Measurements from ENCODE around the gene SH2D4B. TPM values are rescaled to one million over a fixed set of nuclear protein-coding genes. Genes with fewer than 3 reads are reported as not detected.

Gene SH2D4B
- total RNA-seq, 3 donors from 2014 or later (not counting 1 experiment from before 2014, with no cell fraction given) = 0.19 to 0.30 (median 0.27) TPM

DNA sequence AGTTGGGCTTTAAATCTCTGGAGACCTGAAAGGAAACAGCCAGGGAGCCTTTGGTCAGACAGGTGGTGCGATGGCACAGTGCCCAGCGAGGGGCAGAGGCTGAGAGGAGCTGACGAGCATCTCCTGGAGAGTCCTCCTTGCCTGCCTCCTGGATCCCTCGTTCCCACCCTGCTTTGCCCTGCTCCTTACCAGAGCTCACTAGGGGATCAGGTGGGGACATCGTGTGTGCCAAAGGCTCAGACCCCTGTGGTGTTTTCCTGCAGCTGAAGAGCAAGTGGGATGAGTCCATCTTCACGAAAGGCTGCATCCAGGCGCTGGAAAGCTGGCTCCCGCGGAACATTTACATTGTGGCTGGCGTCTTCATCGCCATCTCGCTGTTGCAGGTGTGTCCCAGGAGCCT, 21.8 kb upstream of the SH2D4B start:
- DNase-seq = no peak
- peak overlapping the region in 1 of 2 donors; percentile 79 for H3K27ac Mint-ChIP-seq
- H3K4me1 Mint-ChIP-seq = peaks cover 54 to 59% of the 10 kb centered on the region in 2 donors
- peaks cover 11% of the 10 kb centered on the region for H3K36me3 Mint-ChIP-seq
- Histone ChIP-seq H3K36me3 (ENCODE audit: control insufficient read depth, insufficient read depth, low read length) (peaks cover 93% of the 10 kb centered on the region), H3K4me1 (ENCODE audit: control insufficient read depth, insufficient read depth, low read length) (peaks cover 30% of the 10 kb centered on the region), H3K9me3 (ENCODE audit: control insufficient read depth, insufficient read depth, low read length) (no peaks in the 10 kb centered on the region), H3K4me3 (ENCODE audit: low read length) (no peak overlapping the region), H3K27ac (ENCODE audit: low read length) (no peak overlapping the region), H3K27me3 (ENCODE audit: control insufficient read depth, insufficient read depth, low read length) (no peaks in the 10 kb centered on the region)
- TF ChIP-seq, protein P1, sequence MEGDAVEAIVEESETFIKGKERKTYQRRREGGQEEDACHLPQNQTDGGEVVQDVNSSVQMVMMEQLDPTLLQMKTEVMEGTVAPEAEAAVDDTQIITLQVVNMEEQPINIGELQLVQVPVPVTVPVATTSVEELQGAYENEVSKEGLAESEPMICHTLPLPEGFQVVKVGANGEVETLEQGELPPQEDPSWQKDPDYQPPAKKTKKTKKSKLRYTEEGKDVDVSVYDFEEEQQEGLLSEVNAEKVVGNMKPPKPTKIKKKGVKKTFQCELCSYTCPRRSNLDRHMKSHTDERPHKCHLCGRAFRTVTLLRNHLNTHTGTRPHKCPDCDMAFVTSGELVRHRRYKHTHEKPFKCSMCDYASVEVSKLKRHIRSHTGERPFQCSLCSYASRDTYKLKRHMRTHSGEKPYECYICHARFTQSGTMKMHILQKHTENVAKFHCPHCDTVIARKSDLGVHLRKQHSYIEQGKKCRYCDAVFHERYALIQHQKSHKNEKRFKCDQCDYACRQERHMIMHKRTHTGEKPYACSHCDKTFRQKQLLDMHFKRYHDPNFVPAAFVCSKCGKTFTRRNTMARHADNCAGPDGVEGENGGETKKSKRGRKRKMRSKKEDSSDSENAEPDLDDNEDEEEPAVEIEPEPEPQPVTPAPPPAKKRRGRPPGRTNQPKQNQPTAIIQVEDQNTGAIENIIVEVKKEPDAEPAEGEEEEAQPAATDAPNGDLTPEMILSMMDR (IDR thresholded peaks at IDR 0.05) = no peak
- ATAC-seq = no peak
- no peak overlapping the region for H3K4me3 Mint-ChIP-seq
- no peaks in the 10 kb centered on the region for H3K27me3 Mint-ChIP-seq (ENCODE audit: low read depth in 2 of 2)
- intact Hi-C loops (cut with micrococcal nuclease) = no loop called here
- H3K9me3 Mint-ChIP-seq = no peaks in the 10 kb centered on the region
- WGBS (ENCODE audit: insufficient coverage) = 93% methylated on average over 12 of the region's 12 CpGs

DNA sequence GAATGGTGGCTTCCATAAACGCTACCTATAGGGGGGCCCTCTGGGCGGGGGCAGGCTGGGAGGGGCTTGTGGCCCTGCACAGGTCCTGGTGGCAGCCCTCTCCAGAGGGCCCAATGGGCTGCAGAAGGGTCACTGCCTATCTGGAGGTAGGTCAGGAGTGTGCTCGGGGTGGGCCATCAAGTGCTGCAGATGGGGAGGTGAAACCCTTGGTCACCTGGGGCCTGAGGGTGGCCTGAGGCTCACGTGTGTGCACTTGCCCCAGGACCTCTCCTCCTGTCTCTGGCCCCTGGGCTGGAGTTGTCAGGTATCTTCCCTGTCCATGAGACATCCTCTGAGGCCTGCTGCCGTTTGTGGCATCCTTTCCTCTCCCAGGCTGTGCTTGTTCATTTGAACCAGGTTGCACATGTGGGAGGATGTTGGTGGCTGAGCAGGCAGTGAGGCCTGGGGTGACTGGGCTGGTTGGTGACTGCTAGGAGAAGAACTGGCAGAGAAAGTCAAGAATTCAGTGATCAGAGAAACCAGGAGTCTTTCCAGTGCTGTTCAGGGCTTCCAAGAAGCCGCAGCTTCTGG, 21.1 kb upstream of the SH2D4B start:
- intact Hi-C loops (cut with micrococcal nuclease) = no loop called here
- no peak for DNase-seq
- Mint-ChIP-seq H3K4me1 (peaks cover 48 to 53% of the 10 kb centered on the region in 2 donors), H3K27ac (peak overlapping the region; percentile 79 to 81), H3K9me3 (no peaks in the 10 kb centered on the region), H3K36me3 (peaks cover 11% of the 10 kb centered on the region), H3K4me3 (no peak overlapping the region), H3K27me3 (ENCODE audit: low read depth in 2 of 2) (no peaks in the 10 kb centered on the region)
- WGBS (ENCODE audit: insufficient coverage) = 86% methylated on average over 6 of the region's 6 CpGs
- peaks cover 24% of the 10 kb centered on the region for H3K4me1 ChIP-seq (ENCODE audit: control insufficient read depth, insufficient read depth, low read length)
- no peaks in the 10 kb centered on the region for H3K27me3 ChIP-seq (ENCODE audit: control insufficient read depth, insufficient read depth, low read length)
- no peak overlapping the region for H3K4me3 ChIP-seq (ENCODE audit: low read length)
- H3K36me3 ChIP-seq (ENCODE audit: control insufficient read depth, insufficient read depth, low read length) = peaks cover 93% of the 10 kb centered on the region
- H3K9me3 ChIP-seq (ENCODE audit: control insufficient read depth, insufficient read depth, low read length) = no peaks in the 10 kb centered on the region
- TF ChIP-seq, protein P1 (IDR thresholded peaks at IDR 0.05) = no peak
- no peak for ATAC-seq
- no peak overlapping the region for H3K27ac ChIP-seq (ENCODE audit: low read length)

DNA sequence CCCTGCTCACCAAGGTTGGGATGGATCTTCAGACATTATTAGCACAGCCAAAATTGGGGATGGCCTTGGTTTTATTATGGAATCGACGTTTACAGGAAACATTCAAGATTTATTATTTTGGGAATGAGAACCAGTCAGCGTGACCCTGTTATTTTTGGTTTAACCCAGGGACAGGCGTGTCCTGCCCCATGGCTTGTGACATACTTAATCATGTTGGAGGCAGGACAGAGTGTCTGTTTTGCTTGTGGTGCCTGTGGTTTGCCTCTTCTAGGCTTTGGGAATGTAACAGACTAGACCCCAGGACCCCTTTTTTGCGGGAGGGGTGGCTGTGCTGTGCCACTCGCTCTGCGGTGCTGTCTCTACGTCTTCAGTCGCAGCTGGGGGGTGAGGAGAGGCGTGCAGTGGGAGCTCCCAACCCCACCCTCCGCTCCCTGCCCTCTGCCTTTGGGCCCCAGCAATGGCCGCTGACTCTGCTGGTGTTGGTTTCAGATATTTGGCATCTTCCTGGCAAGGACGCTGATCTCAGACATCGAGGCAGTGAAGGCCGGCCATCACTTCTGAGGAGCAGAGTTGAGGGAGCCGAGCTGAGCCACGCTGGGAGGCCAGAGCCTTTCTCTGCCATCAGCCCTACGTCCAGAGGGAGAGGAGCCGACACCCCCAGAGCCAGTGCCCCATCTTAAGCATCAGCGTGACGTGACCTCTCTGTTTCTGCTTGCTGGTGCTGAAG, 20.1 kb upstream of the SH2D4B start:
- peaks cover 11% of the 10 kb centered on the region for H3K36me3 Mint-ChIP-seq
- intact Hi-C loops (cut with micrococcal nuclease) = no loop called here
- no peak for DNase-seq
- no peaks in the 10 kb centered on the region for H3K9me3 Mint-ChIP-seq
- ATAC-seq = no peak
- TF ChIP-seq, protein P1 (IDR thresholded peaks at IDR 0.05) = no peak
- peaks cover 84% of the 10 kb centered on the region for H3K36me3 ChIP-seq (ENCODE audit: control insufficient read depth, insufficient read depth, low read length)
- 95% methylated on average over 21 of the region's 21 CpGs for WGBS (ENCODE audit: insufficient coverage)
- peaks cover 38 to 46% of the 10 kb centered on the region in 2 donors for H3K4me1 Mint-ChIP-seq
- H3K27ac ChIP-seq (ENCODE audit: low read length) = no peak overlapping the region
- peaks cover 20% of the 10 kb centered on the region for H3K4me1 ChIP-seq (ENCODE audit: control insufficient read depth, insufficient read depth, low read length)
- H3K27ac Mint-ChIP-seq = peak overlapping the region; percentile 76 to 81
- no peak overlapping the region for H3K4me3 ChIP-seq (ENCODE audit: low read length)
- no peaks in the 10 kb centered on the region for H3K27me3 Mint-ChIP-seq (ENCODE audit: low read depth in 2 of 2)
- no peak overlapping the region for H3K4me3 Mint-ChIP-seq
- H3K9me3 ChIP-seq (ENCODE audit: control insufficient read depth, insufficient read depth, low read length) = no peaks in the 10 kb centered on the region
- H3K27me3 ChIP-seq (ENCODE audit: control insufficient read depth, insufficient read depth, low read length) = no peaks in the 10 kb centered on the region
